Suprapubic skin (tissue), 4 donors: ENCODE results near the gene FIP1L1.

ENCODE experiments used
- CTCF ChIP-seq, 2 donors: fragments of 200-600 bp in 1 of 2; fragments of 450-650 bp in 1 of 2; sonication (generic) in 1 of 2; IDR thresholded peaks; one replicate each; pipeline ENCODE4 v1.5.1; 2016 to 2019; ENCODE audit warnings: antibody characterized with exemption in 2 of 2, mild to moderate bottlenecking in 1 of 2, moderate library complexity in 1 of 2
- EP300 ChIP-seq: sonication (generic); formaldehyde crosslinking; IDR thresholded peaks from one replicate; pipeline ENCODE4 v1.6.1; 2017; ENCODE audit warnings: antibody characterized with exemption
- POLR2A ChIP-seq, 2 donors: fragments of 450-650 bp; IDR thresholded peaks; one replicate each; pipeline ENCODE4 v1.6.1; 2017; ENCODE audit warnings: antibody characterized with exemption in 2 of 2, mild to moderate bottlenecking in 2 of 2, moderate library complexity in 2 of 2
- POLR2AphosphoS5 ChIP-seq, 3 donors: sonication (generic); formaldehyde crosslinking; IDR thresholded peaks; one replicate each; pipeline ENCODE4 v1.6.1; 2017; ENCODE audit warnings: antibody characterized with exemption in 3 of 3

- no peak for TF ChIP-seq POLR2A (IDR thresholded peaks at IDR 0.05)
- no peak for TF ChIP-seq EP300
- TF ChIP-seq CTCF (IDR thresholded peaks at IDR 0.05): no peak
- no peak for TF ChIP-seq POLR2AphosphoS5 (IDR thresholded peaks at IDR 0.05)
These were observed 130.3 kb downstream of the FIP1L1 start for GRCh38 chr4:53507671-53508286.
